Stimulated activated CD4-positive, alpha-beta T cell treated with anti-CD3 and anti-CD28 coated beads, TNF-alpha, amount 100 ng/mL, for 4 hours (primary cell): ENCODE data around the gene SASS6.
"Not testable (repeated sequence)": the region's sequence is repeated elsewhere in the genome, so short reads cannot be mapped to it uniquely, and the experiment has no call there.

ENCODE experiments used
- DNase-seq, 3 experiments: peaks; one replicate each; pipeline ENCODE4 v3.0.0-alpha.2; 2020; ENCODE audit warnings: low read depth in 3 of 3

The SASS6 gene

GRCh38 chr1:100107696-100108095 lies 25.0 kb downstream of the SASS6 start:
- DNase-seq: no peak

- no peak for DNase-seq
Observed at GRCh38 chr1:100101564-100101963, 31.2 kb downstream of the SASS6 start.

GRCh38 chr1:100100202-100100601 lies 32.5 kb downstream of the SASS6 start:
- no peak for DNase-seq

- DNase-seq: no peak
Observed at GRCh38 chr1:100090471-100090870, 42.3 kb downstream of the SASS6 start.

GRCh38 chr1:100089082-100089481 lies 43.6 kb downstream of the SASS6 start:
- no peak for DNase-seq

- no peak for DNase-seq
Observed at GRCh38 chr1:100087396-100087795, 45.3 kb downstream of the SASS6 start.

GRCh38 chr1:100080331-100080730 lies 52.4 kb downstream of the SASS6 start:
- DNase-seq: no peak

GRCh38 chr1:100077531-100077930 lies 55.2 kb downstream of the SASS6 start:
- DNase-seq: no peak

- DNase-seq: no peak
Observed at GRCh38 chr1:100076744-100077143, 56.0 kb downstream of the SASS6 start.

- no peak for DNase-seq
Observed at GRCh38 chr1:100076319-100076718, 56.4 kb downstream of the SASS6 start.

- DNase-seq: no peak
Observed at GRCh38 chr1:100075773-100076172, 57.0 kb downstream of the SASS6 start.

- DNase-seq: no peak
Observed at GRCh38 chr1:100074604-100075395, 57.9 kb downstream of the SASS6 start.

- no peak for DNase-seq
Observed at GRCh38 chr1:100073531-100073930, 59.2 kb downstream of the SASS6 start.

- no peak for DNase-seq
Observed at GRCh38 chr1:100070201-100070939, 62.4 kb downstream of the SASS6 start.

GRCh38 chr1:100065969-100066227 lies 66.8 kb downstream of the SASS6 start:
- DNase-seq: no peak

GRCh38 chr1:100065183-100065968 lies 67.4 kb downstream of the SASS6 start:
- DNase-seq: no peak

- no peak for DNase-seq
Observed at GRCh38 chr1:100061681-100062080, 71.0 kb downstream of the SASS6 start.

GRCh38 chr1:100053727-100054126 lies 79.0 kb downstream of the SASS6 start:
- no peak for DNase-seq

GRCh38 chr1:100053119-100053518 lies 79.6 kb downstream of the SASS6 start:
- DNase-seq: no peak

GRCh38 chr1:100051893-100052292 lies 80.8 kb downstream of the SASS6 start:
- DNase-seq: no peak

- no peak for DNase-seq
Observed at GRCh38 chr1:100051401-100051800, 81.3 kb downstream of the SASS6 start.

GRCh38 chr1:100050139-100050538 lies 82.6 kb downstream of the SASS6 start:
- DNase-seq: no peak

- not testable (repeated sequence) for DNase-seq
Observed at GRCh38 chr1:100047235-100047708, 85.5 kb downstream of the SASS6 start.
